Activated gamma-delta T cell treated with anti-CD3 and anti-CD28 coated beads, Interleukin-2, amount 50 U/mL, for 16 hours (primary cell): ENCODE results near the gene TRAPPC5.

Experiments used
- DNase-seq: peaks from one replicate; pipeline ENCODE4 v3.0.0-alpha.2; 2020; ENCODE audit warnings: low read depth

The TRAPPC5 gene

DNA sequence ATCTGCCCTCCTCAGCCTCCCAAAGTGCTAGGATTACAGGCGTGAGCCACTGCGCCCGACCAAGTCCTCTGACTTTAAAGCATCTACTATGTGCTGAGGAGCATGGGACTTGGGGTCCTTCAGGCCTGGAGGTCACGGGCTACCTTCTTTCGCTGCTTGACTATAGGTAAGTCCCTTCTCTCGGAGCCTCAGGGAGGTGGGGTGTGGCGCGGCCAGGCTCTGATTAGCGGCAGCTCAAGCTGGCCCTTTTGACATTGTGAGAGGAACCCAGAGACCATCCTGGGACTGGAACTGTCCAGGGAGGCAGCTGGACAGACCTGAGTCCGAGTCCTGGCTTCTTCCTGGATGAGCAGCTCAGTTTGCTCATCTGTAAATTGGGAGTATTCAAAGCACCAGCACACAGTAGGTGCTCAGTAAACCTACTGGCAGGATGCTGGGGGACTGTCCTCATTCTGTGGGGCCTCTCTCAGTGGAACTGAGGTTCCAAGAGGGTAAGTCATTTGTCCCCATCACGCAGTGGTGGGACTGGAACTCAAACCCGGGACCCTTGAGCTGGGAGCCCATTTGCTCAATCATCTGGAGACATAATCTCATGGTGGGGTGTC lies 20.5 kb downstream of the TRAPPC5 start:
- DNase-seq = no peak

DNA sequence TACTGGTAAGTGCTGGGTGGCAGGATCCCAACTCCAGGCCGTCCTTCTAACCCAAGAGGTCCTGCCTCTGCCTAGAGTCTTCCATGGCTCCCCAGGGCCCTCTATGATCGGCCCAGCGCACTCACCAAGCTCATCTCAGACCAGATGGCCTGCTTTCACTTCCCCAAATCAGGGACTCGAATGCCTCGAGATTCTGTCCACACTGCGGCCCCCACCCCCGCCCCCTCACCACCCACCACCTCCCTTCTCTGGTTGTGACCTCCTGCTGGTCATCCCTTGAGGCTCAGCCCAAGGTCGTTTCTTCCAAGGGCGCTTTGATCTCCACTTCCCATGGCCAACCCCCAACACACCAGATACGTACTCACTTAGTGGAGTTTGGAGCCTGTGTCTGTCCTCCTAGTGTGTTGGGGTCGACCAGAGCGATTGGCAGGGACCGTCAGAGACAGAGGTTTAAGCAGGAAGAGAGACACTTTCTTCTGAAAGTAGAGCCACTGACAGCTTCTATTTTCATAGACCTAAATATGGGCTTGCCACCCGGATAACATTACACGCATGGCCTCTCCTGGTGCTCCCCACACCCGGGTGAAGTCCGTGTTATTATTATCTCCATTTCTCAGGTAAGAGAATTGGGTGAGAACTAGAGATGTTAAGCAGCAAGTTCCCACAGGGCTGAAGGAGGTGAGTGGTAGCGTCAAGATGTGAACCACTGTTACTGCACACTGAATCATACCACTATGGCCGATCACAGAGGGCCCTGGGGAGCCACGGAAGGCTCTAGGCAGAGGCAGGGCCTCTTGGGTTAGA lies 21.2 kb downstream of the TRAPPC5 start, which contains the start of gene FCER2:
Gene FCER2, minus strand, starts transcription at position 478 of the 804 bp plus-strand sequence. CDS start 2,371 bp downstream, outside the sequence.
- DNase-seq = no peak

DNA sequence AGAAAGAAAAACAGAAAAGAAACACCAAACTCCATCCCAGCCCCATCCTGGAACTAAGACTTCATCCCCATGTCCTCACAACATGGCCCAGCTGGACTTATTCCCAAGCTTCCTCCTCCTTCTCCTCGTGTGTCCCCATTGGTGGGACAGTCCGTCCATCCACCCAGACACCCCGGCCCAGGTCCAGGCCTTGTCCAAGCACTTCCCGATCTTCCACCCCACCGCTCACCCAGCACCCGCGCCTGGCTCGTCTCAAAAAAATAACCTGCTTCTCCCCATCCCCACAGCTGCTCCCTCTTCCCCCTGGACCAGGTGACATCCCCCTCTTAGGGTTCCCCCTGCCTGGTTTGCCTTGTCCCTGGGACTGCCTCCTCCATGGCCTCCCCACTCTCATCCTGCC lies 22.7 kb downstream of the TRAPPC5 start:
- DNase-seq = no peak

DNA sequence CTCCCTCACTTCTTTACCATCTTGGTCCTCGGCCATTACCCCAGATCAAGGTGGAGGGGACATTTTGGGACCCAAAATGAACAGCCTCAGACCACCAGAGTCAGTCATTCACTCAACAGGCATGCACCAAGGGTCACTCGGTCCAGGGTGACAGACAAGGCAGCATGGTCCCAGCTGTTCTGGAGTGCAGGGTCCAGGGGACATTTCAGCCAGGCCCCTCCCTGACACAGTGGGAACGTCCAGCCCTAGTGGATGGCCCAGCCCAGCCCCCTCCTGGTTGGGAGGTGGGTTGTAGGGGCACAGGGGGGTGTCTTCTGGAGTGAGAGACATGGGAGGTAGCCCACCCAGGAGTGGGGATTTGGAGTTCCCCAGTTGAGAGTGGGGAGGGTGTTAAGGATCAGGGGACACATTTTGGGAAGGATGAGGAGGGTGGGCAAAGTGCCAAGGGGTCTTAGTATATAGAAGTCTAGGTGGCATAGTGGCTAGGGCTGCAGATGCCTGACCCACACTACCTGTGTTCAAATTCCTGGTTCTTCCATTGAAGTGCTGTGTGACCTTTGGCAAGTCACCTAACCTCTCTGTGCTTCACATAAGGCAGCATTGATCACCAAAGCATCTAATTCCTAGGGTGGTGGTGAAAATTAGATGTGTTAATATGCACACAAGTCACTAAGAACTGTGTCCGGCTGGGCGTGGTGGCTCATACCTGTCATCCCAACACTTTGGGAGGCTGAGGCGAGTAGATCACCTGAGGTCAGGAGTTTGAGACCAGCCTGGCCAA lies 23.8 kb downstream of the TRAPPC5 start:
- no peak for DNase-seq

DNA sequence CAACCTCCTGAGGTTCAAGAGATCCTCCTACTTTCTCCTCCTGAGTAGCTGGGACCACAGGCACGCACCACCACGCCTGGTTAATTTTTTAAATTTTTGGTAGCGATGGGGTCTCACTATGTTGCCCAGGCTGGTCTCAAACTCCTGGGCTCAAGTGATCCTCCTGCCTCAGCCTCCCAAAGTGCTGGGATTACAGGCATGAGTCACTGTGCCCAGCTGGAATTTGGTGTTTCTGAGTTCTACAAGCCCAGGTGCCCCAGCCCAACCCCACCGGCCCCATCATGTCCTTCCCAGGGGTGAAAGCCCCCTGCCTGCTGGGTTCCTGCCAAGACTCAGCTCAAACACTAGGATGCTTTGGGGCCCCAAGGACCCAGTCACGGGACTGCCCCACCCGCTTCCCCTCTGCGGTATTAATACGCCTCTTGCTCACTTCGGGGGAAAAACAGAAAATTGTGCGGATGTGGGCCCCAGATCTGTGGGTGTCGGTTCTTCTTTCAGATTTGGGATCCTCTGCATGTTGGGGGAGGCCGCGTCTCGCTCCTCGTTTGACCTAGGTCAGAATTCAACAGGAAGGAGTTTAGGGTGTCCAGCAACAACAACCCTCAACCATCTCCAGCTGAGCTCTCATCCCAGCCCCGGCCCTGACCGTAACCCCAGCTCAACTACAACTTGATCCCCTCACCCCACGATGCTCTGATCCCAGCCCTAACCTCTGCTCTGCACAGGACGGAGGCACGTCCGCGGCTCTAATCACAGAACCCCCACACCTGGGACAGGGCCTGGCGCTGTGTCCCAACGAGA lies 25.0 kb downstream of the TRAPPC5 start:
- DNase-seq = peak; percentile 38

DNA sequence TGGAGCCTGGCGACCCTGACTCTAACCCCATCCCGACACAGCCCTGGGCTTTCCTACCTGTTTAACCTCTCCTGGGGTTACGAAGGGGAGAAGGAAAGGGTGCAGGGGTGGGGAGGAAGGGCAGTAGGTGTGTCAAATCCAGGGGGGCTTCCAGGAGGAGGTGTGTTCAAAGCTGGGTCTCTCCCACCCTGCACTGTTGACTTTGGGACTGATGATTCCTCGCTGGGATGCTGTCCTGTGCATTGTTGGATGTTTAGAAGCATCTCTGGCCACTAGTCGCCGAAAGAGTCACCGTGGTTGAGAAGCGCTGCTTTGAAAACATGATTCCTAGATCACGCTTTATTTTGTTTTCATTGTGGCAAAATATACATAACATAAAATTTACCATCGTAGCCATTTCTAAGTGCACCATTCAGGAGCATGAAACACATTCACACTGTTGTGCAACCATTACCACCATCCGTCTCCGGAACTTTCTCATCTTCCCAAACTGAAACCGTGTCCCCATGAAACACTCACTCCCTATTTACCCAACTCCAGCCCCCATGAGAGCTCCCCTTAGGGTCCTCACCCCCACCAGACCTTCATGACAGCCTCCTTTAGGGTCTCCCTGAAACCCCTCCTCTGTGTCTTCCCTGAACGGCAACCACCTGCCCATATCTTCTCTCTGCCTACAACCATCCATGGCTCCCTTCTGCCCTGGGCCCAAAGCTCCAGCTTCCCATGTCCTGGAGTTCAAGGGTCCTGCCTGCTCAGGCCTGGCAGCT lies 25.7 kb downstream of the TRAPPC5 start:
- no peak for DNase-seq

DNA sequence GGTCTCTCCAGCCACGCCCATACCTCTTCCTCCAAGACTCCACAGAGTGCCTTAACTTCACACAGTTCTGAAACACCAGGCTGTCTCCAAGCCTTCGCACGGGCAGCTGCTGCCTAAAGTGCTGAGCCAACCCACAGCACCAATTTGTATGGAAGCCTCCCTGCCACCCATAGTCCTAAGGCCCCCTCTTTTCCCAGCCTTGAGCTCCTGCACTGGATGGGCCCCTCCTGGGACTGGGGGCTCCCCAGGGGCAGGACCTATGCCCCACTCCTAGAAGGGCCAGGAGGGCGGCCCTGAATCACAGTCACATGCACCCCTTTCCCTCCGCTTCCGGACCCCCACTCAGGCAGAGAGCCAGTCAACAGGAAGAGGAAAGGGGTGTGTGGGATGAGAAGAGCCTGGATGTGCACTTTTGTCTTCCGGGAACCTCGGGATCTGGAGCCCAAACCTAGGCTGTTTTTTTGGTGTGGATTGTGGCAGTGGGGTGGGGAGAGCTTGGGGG lies 26.4 kb downstream of the TRAPPC5 start:
- DNase-seq = no peak

DNA sequence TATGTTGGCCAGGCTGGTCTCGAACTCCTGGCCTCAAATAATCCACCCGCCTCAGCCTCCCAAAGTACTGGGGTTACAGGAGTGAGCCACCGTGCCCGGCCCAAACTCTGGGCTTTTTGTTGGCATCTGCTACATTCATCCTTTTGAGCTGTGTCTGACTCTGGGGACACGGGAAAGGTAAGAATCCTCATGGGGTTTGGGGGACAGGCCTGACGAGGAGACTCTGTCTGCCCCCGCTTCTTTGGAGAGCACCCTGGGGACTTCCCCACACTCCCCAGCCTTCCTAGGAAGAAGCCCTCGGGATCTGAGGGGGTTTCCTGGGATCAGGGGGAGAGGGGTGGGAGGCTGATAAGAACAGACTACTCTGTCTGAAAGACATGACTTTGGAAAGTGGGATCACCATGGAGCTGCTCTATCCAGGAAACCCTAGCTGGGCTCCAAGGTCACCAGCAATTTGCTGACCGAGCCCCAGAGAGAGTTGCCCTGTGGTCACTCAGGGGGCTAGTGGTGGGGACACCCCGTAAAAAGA lies 29.4 kb downstream of the TRAPPC5 start:
- DNase-seq = no peak

DNA sequence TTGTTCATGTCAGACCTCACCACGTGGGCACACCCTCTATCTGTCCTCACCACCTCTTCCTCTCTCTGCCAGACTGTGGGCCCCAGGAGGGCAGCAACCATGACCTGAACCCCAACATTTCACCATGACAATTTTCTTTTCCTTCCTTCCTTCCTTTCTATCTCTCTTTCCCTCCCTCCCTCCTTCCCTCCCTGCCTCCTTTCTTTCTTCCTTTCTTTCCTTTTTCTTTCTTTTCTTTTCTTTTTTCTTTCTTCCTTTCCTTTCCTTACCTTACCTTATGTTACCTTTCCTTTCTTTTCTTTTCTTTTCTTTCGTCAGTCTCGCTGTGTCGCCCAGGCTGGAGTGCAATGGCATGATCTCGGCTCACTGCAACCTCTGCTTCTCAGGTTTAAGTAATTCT lies 30.0 kb downstream of the TRAPPC5 start:
- DNase-seq = no peak

DNA sequence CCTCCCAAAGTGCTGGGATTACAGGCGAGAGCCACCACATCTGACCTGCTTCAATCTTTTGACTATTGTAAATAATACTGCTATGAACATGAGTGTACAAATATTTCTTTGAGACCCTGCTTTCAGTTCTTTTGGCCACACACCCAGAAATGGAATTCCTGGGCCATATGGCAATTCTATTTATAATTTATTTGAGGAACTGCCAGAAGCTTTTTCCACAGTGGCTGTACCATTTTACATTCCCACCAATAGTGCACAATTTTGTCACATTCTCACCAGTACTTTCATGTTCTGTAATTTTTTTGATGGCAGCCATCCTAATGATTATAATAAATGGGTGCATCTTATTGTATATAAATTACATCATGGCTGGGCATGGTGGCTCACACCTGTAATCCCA lies 35.0 kb downstream of the TRAPPC5 start:
- no peak for DNase-seq

DNA sequence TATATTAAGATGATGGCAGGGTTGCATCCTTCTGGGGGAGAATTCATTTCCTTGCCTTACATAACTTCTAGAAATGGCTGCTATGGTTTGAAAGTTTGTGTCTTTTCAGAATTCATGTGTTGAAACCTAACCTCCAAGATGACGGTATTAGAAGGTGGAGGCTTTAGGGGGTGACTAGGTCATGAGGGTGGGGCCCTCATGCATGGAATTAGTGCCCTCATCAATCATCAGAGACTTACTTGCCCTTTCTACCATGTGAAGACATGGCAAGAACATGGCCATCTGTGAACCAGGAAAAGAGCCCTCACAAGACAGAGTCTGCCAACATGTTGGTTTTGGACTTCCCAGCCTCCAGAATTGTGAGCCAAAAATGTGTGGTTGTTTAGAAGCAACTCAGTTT lies 36.1 kb downstream of the TRAPPC5 start:
- no peak for DNase-seq

DNA sequence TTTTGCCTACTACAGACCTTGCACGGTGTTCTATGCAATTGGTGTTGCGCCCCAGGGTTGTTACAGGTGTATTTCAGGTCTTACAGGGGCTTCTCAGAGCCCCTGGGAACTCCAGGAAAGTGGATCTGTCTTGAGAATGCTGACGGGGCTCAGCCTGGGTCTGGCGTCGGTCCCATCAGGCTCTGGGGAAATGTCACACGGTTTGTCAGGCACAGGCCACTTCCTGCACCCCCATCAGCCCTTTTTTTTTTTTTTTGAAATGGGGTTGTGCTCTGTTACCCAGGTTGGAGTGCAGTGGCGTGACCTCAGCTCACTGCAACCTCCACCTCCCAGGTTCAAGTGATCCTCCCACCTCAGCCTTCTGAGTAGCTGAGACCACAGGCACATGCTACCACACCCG lies 38.0 kb downstream of the TRAPPC5 start:
- no peak for DNase-seq

DNA sequence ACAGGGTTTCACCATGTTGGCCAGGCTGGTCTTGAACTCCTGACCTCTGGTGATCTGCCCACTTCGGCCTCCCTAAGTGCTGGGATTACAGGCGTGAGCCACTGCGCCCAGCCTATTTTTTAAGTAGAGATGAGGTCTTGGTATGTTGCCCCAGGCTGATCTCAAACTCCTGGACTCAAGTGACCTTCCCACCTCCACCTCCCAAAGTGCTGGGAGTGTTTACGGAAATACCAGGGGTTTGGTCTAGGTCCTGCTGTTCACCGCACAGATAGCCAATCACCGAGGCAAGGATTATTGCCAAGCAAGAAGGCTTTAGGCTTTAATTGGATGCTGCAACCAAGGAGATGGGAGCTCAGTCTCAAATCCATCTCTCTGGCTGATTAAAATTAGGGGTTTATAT lies 39.7 kb downstream of the TRAPPC5 start:
- no peak for DNase-seq

DNA sequence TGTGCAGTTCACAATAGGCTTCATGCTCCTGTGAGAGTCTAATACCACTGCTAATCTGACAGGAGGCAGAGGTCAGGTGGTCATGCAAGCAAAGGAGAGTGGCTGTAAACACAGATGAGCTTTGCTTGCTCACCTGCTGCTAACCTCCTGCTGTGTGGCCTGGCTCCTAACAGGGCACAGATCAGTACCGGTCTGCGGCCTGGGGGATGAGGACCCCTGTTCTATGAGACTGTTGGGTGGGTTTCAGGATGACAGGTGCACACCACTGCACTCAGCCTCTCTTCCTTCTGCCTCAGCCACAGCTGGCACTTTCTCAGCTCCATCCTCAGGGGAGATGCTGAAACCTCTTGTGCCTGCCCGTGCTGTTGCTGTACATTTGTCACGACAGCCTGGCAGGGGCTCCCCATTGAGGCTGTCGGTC lies 41.6 kb downstream of the TRAPPC5 start:
- DNase-seq = no peak

DNA sequence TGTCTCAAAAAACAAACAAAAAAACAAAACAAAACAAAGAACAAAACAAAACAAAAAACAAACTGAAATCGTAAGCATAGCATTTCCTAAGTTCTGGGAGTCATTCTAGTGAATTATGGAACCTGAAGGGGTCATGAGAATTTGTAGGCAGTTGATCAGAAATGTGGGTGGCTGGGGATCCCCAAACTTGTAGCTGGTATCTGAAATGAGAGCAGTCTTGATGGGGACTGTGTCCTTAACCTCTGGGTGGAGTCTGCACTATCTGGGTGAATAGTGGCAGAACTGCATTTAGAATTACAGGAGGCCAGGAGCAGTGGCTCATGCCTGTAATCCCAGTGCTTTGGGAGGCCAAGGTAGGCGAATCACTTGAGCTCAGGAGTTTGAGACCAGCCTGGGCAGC lies 45.2 kb downstream of the TRAPPC5 start:
- no peak for DNase-seq

DNA sequence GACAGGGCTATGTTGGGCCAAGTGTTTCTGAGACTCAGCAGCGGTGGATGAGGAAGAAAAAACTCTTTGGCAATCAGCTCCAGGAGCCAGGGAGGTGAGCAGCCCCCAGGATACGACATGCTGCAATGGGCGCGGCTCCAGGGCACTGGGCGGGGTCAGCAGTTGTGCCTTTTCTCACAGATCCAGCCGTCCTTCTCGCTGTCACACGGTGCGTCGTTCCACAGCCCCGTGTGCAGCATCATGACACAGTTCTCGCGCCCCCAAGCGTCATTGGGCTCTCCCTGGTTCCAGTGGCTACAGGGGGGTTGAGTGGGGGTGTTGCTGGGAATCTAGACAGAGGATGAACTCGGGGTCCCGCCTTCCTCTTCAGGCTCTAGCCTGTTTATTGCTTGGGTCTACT lies 48.6 kb downstream of the TRAPPC5 start:
- DNase-seq = no peak

DNA sequence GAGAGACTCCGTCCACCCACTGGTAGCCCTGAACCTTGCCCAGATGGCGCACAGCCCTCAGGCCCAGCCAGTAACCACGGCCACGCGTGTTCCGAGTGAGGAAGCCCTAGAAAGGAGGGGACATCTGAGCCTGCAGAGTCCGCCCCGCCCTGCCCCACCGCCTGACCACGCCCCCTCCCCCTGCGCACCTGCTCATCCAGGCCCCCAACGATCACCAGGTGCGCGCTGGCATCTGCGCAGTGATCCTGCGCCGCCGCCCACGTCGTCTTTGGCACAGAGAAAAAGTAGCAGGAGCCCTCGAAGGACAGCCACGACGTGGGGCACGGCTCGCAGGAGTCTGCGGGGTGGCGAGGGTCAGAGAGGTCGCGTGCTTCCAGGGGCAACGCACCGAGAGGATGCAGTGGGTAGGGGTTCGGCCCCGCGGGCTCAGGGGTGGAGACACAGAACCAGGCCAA lies 49.2 kb downstream of the TRAPPC5 start:
- no peak for DNase-seq

DNA sequence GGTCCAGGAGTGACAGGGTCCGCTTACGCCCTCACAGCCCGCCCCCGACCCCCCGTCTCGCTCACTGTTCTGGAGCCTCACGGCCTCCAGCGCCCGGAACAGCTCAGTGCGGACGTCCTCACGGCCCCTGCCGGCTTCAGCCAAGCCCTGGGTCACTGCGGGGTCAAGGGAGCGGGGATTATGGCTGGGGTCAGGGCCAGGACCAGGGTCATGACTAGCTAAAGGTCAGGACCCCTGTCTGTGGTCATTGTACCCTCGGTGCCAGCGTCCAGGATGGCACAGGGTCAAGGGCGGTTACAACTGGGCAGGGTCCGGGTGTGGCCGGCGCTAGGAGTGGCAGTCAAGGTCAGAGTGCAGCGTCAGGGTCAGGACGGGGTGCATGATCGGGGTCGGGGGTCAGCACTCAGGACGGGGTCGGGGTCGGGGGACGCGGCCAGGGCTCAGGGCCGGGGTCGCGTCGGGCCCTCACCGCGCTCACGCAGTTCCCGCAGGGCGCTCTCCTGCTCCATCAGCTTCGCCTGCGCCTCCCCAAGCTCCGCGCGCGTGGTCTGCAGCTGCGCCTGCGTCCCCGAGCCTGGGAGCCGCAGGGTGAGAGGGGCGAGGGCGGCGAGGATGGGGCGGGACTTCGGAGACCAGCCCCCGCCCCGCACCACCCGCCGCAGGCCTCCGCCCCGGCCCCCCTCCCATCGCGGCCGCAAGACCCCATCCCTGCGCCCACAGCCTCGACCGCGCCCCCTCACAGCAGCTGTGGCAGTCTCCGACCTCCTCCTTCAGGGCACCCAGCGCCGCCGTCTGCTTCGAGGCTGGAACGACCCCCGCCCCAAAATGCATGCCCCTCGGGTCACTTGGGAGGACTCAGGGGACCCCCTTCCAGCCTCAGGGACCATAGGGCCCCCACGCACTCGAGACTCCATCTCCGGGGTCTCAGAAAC lies 49.9 kb downstream of the TRAPPC5 start:
- no peak for DNase-seq

DNA sequence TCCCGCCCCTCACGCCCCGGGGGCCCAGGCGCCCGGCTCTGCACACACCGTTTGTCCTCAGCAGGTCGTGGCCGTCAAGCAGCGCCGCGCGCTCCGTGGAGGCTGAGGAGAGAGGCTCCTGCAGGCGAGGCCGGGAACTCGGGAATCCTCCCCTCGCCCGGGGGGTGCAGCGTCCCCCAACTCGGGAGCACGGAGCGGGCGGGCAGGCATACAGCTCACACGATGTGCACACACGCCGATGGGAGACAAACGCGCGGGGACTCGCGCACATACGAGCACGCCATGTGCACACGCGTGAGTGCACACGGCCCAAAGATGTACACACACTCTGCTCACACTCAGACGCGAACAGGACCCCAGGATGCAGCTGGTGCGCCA lies 50.6 kb downstream of the TRAPPC5 start:
- no peak for DNase-seq

DNA sequence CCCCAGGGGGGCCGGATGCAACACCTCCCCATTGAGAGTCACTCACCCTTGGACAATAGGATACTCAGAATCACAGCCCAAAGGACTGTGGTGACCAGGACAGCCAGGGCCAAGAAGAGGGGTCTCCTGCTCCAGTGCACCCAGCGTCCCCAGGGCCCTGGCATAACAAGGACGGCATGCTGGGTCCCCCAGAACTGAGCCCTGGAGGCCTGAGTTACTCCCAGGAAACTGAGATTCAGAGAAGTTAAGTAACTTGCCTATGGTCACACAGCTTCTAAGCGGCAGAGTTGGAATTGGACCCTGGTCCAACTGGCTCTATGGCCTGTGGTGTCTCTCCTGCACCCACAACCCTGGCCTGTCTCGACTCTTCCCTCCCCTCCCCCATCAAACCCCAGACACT lies 51.0 kb downstream of the TRAPPC5 start:
- DNase-seq = no peak
